HG02763 (cell line): ENCODE results near the gene MTIF2.
"Not testable (repeated sequence)": the region's sequence is repeated elsewhere in the genome, so short reads cannot be mapped to it uniquely, and the experiment has no call there.

Experiments
- ATAC-seq: cut with Tn5 transposase; IDR thresholded peaks from one replicate; pipeline ENCODE4 v1.9.1; 2021; ENCODE audit warnings: mild to moderate bottlenecking, moderate library complexity; ENCODE audit not compliant: unreplicated experiment

Gene MTIF2

GRCh38 chr2:55245411-55245810 is 23.6 kb downstream of the MTIF2 start:
- no peak for ATAC-seq

GRCh38 chr2:55242617-55243016 is 26.4 kb downstream of the MTIF2 start:
- no peak for ATAC-seq

- ATAC-seq, result not testable (repeated sequence)
These were observed 27.4 kb downstream of the MTIF2 start for GRCh38 chr2:55241582-55241981.

- no peak for ATAC-seq
These were observed 29.3 kb downstream of the MTIF2 start for GRCh38 chr2:55239656-55240222.

- ATAC-seq, result no peak
These were observed 32.0 kb downstream of the MTIF2 start for GRCh38 chr2:55236992-55237543.

GRCh38 chr2:55235724-55236538 is 33.1 kb downstream of the MTIF2 start:
- no peak for ATAC-seq

- no peak for ATAC-seq
These were observed 35.4 kb downstream of the MTIF2 start for GRCh38 chr2:55233658-55233940.

GRCh38 chr2:55232863-55233657 is 36.0 kb downstream of the MTIF2 start:
- peak; percentile 15 for ATAC-seq

- ATAC-seq, result peak; percentile 89
These were observed 36.8 kb downstream of the MTIF2 start, which contains the start of the genes CLHC1 and RPS27A for GRCh38 chr2:55232084-55232862. Gene CLHC1, minus strand, starts transcription at chr2:55232293. Its CDS starts 9,882 bp downstream, at chr2:55222411. Gene RPS27A, plus strand, starts transcription at chr2:55232688. Its CDS starts 137 bp downstream, at chr2:55232825.

GRCh38 chr2:55231546-55232083 is 37.4 kb downstream of the MTIF2 start:
- ATAC-seq, result no peak

- no peak for ATAC-seq
These were observed 38.5 kb downstream of the MTIF2 start for GRCh38 chr2:55230551-55230950.

GRCh38 chr2:55229221-55229620 is 39.8 kb downstream of the MTIF2 start:
- ATAC-seq, result no peak

- no peak for ATAC-seq
These were observed 40.8 kb downstream of the MTIF2 start for GRCh38 chr2:55228226-55228563.

- not testable (repeated sequence) for ATAC-seq
These were observed 41.4 kb downstream of the MTIF2 start for GRCh38 chr2:55227437-55228225.

GRCh38 chr2:55225481-55226020 is 43.5 kb downstream of the MTIF2 start:
- no peak for ATAC-seq

GRCh38 chr2:55224761-55225261 is 44.2 kb downstream of the MTIF2 start:
- no peak for ATAC-seq

- ATAC-seq, result no peak
These were observed 44.9 kb downstream of the MTIF2 start for GRCh38 chr2:55223958-55224760.

GRCh38 chr2:55213822-55214221 is 55.2 kb downstream of the MTIF2 start:
- no peak for ATAC-seq
